GM12892 (cell line): Measurements from ENCODE around the gene CLIP1.

Experiments used
- POLR2A ChIP-seq: IDR thresholded peaks from 2 replicates; pipeline ENCODE4 v1.6.1; 2011; ENCODE audit warnings: low read depth, low read length, control low read depth
- POLR2AphosphoS5 ChIP-seq: IDR thresholded peaks from 2 replicates; pipeline ENCODE4 v1.6.1; 2011; ENCODE audit warnings: low read depth, low read length, control low read depth
- TAF1 ChIP-seq: IDR thresholded peaks from 2 replicates; pipeline ENCODE4 v1.6.1; 2011; ENCODE audit warnings: low read depth, mild to moderate bottlenecking, control low read depth, low read length, borderline replicate concordance

- TF ChIP-seq POLR2A (no peak), POLR2AphosphoS5 (no peak), TAF1 (no peak)
Measured at GRCh38 chr12:122327014-122327413, 95.5 kb downstream of the CLIP1 start.
